Stimulated activated CD8-positive, alpha-beta memory T cell treated with anti-CD3 and anti-CD28 coated beads, Interleukin-7, amount 100 ng/mL, for 1 hour (primary cell): ENCODE measurements around the gene DOCK3.
"Not testable (repeated sequence)": the region's sequence is repeated elsewhere in the genome, so short reads cannot be mapped to it uniquely, and the experiment has no call there.

Experiments used
- DNase-seq, 2 donors: peaks; one replicate each; pipeline ENCODE4 v3.0.0-alpha.2; 2020; ENCODE audit warnings: low read depth in 2 of 2

DOCK3 gene

GRCh38 chr3:51099794-51100535, 425.2 kb downstream of the DOCK3 start:
- DNase-seq, result no peak

GRCh38 chr3:51100536-51100851, 425.8 kb downstream of the DOCK3 start:
- DNase-seq, result no peak

- no peak for DNase-seq
These were observed 427.7 kb downstream of the DOCK3 start for GRCh38 chr3:51102396-51102795.

GRCh38 chr3:51106242-51106876, 431.6 kb downstream of the DOCK3 start:
- DNase-seq, result no peak

GRCh38 chr3:51110586-51110985, 435.9 kb downstream of the DOCK3 start:
- DNase-seq, result no peak

GRCh38 chr3:51122944-51123343, 448.2 kb downstream of the DOCK3 start:
- no peak for DNase-seq

GRCh38 chr3:51123531-51123930, 448.8 kb downstream of the DOCK3 start:
- no peak for DNase-seq

GRCh38 chr3:51131607-51132006, 456.9 kb downstream of the DOCK3 start:
- DNase-seq, result not testable (repeated sequence)

- no peak for DNase-seq
These were observed 463.0 kb downstream of the DOCK3 start for GRCh38 chr3:51137715-51138114.

- DNase-seq, result no peak
These were observed 464.9 kb downstream of the DOCK3 start for GRCh38 chr3:51139616-51140015.

- no peak for DNase-seq
These were observed 466.8 kb downstream of the DOCK3 start for GRCh38 chr3:51141573-51141972.

GRCh38 chr3:51145811-51146585, 471.3 kb downstream of the DOCK3 start:
- DNase-seq, result no peak

- no peak for DNase-seq
These were observed 472.1 kb downstream of the DOCK3 start for GRCh38 chr3:51146781-51147180.

GRCh38 chr3:51156147-51156546, 481.4 kb downstream of the DOCK3 start:
- no peak for DNase-seq

GRCh38 chr3:51163051-51163450, 488.3 kb downstream of the DOCK3 start:
- no peak for DNase-seq

GRCh38 chr3:51173518-51174271, 499.0 kb downstream of the DOCK3 start:
- no peak for DNase-seq

- no peak for DNase-seq
These were observed 502.2 kb downstream of the DOCK3 start for GRCh38 chr3:51176923-51177322.

- DNase-seq, result not testable (repeated sequence)
These were observed 511.7 kb downstream of the DOCK3 start for GRCh38 chr3:51186446-51186845.

- DNase-seq, result no peak
These were observed 515.5 kb downstream of the DOCK3 start for GRCh38 chr3:51190199-51190598.

- no peak for DNase-seq
These were observed 516.1 kb downstream of the DOCK3 start for GRCh38 chr3:51190827-51191226.

- no peak for DNase-seq
These were observed 517.0 kb downstream of the DOCK3 start for GRCh38 chr3:51191768-51192167.

- no peak for DNase-seq
These were observed 523.8 kb downstream of the DOCK3 start for GRCh38 chr3:51198477-51198876.
